Metanephros (tissue), 1 donor: ENCODE data around the gene TNS3. TPM values are rescaled to one million over a fixed set of nuclear protein-coding genes. Genes with fewer than 3 reads are reported as not detected.

Experiments used
- total RNA-seq: library from RNA; depleted of rRNA; stranded (reverse); fragments of >200 nt; gene quantifications from one replicate; pipeline ENCODE4 v1.2.3, GENCODE V29; 2014

Gene TNS3
- total RNA-seq: 127 TPM

DNA sequence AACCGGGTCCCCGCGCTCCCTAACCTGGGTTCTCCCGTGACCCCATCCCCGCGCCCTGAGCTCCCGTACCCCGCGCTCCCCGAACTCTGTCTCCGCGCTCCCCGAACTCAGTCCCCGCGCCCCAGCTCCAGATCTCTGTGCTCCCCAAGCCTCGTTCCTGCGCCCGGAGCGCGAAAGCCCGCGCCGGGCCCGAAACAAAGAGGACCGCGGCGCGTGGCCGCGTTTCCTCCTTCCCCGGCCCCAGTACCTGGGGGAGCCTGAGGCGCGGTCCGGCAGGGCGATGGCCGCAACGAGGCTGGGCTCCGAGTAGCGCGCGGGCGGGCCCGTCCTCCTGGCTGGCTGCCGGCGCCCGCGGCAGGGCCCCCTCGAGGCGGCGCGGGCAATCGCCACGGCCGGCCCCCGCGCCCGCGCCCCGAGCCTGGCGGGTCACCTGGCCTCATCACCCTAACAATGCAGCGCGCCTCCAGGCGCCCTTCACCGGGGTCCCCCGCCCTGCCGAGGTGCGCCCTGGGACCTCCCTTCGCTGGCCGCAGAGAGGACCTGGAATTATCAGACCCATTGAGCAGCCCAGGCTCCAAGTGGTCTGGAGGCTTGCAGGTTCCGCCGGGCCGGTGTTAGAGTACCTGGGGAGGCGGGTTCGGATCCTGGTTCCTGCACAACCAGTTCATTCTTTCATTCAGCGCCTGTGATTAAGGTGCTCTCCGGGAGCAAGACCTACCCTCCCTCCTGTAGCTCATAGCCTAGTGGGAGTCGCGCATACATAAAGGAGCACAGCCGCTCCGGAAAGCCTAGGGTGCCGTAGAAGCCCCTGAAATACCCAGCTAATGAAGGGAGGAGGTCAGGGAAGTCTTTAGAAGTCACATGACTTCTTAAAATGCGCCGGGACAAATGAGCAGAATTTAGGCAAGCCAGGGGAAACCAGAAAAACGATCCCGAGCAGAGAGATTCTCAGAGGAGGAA, at the start of gene TNS3:
TNS3 (minus strand) TSS at position 308 of the 960 bp plus-strand sequence. CDS start 142,475 bp downstream, outside the sequence.

